NK-92 (cell line): ENCODE results near the gene CES1.
"Not testable (repeated sequence)": the region's sequence is repeated elsewhere in the genome, so short reads cannot be mapped to it uniquely, and the experiment has no call there.

ENCODE experiments used
- DNase-seq: peaks from one replicate; lab custom pipeline; 2025; ENCODE audit not compliant: unreplicated experiment; lab: John Stamatoyannopoulos, UW

Gene CES1

GRCh38 chr16:55832773-55833691 is at the start of gene CES1:
CES1 (minus strand) TSS chr16:55833096; CDS start chr16:55833055, 41 bp downstream.
- no peak for DNase-seq

DNA sequence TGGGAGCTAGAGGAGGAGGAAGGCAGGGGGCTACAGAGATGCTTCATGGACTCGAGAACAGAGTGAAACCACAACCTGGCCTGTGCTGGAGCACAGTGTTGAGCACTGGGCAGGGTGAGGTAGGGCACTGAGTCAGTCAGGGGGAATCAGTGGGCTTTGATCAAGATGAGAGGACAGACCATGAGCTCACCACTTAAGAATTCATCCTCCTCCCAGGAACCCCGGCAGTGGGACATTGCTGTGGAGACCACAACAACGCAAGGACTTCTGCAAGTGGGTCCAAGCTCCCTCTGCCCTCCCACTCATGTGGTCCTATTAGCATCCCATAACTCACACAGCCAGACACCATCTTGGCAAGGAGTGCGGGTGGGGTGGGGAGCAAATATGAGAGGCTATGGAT is 44.0 kb upstream of the CES1 start:
- no peak for DNase-seq

DNA sequence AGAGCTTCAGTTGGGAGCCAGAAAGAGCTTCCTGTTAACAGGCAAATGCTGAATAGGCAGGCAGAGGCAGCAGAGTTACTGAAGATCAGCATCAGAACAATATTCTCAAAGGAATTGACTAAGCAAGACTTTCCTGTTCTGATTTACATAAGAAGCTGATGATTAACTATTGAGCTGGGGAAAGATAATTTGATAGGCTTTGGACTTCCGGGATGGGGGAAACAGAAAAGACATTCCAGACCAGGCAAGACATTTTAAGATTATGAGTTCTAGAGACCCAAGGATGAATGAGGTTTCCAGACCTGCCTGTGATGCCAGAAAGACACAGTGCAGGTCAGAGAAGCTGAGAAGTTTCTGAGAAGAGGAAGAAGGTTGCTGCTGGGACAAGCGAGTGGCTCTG is 42.4 kb upstream of the CES1 start, which contains the start of gene CES5A:
CES5A (minus strand) TSS at position 101 of the 400 bp plus-strand sequence. CDS start 152 bp downstream, outside the sequence.
- no peak for DNase-seq

- DNase-seq = no peak
These were observed 40.2 kb upstream of the CES1 start for GRCh38 chr16:55873122-55873521.

DNA sequence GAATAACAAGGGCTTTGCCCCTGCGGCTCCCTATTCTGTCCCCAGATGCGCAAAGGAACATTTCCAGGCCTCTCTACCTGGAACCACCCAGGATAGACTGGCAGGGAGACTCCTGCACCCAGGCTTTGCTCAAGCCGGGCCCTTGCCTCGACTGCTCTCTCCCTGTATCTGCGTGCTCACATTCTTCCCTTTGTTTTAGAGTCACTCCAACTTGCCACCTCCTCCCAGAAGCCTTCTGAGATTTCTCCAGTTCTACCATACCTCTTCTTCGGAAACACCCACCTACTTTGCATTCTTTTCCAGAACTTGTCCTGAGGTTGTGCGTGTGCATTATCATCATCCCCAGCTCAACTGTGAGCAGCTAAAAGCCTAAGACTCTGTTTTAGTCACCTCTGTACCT is 39.2 kb upstream of the CES1 start:
- DNase-seq = no peak

GRCh38 chr16:55871411-55872038 is 38.6 kb upstream of the CES1 start:
- no peak for DNase-seq

GRCh38 chr16:55868980-55869379 is 36.1 kb upstream of the CES1 start:
- DNase-seq = no peak

- DNase-seq = no peak
These were observed 35.2 kb upstream of the CES1 start for GRCh38 chr16:55868137-55868536.

DNA sequence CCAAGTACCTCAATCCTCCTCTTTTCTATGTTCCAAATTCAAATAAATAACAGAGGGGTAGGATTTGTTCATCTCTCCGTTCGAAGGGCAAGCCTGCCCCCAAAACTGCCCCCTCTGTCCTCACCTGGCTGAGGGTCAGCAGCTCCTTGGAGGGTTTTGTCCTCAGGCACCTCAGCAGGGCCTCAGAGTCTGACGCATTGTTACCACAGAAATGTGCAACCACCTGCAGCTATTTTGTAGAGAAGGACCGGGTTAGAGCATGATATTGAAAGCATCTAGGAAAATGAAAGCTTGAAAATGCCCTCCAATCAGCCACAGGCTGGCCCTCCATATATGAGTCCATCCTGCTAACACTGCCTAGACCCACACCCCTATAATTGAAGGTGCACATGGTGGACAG is 28.4 kb upstream of the CES1 start:
- no peak for DNase-seq

DNA sequence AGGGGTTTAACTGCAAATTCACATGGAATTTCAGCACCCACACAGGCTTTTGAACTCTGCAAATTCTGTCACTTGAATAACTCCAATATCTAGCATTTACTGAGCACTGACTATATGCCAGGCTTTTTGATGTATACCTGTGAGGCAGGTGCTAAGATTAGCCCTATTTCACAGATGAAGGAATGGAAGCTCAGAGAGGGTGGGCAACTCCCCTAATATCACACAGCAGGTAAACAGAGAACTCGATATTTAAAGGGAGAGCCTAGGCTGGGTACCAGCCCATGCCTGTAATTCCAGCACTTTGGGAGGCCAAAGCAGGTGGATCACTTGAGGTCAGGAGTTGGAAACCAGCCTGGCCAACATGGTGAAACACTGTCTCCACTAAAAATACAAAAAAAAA is 24.8 kb upstream of the CES1 start:
- DNase-seq = not testable (repeated sequence)

DNA sequence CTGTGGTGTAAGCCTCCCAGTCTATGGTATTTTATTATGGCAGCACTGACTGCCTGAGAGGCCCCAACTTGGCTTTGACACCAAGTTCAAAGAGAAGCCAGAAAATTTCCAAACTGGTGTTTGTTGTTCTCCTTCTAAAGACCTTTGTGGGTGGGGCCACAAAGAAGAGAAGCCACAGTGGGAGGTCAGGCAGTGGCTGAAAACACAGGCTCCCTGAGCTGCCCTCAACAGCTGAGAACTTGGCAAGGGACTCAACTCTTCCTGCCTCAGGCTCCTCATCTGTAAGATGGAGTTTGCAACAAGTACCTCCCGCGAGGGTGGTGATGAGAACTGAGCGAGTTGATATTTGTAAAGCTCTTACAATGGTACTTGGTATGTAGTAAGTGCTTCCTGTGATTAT is 24.1 kb upstream of the CES1 start:
- DNase-seq = no peak

GRCh38 chr16:55853114-55853513 is 20.2 kb upstream of the CES1 start:
- DNase-seq = no peak

GRCh38 chr16:55849536-55849935 is 16.6 kb upstream of the CES1 start:
- DNase-seq = no peak

DNA sequence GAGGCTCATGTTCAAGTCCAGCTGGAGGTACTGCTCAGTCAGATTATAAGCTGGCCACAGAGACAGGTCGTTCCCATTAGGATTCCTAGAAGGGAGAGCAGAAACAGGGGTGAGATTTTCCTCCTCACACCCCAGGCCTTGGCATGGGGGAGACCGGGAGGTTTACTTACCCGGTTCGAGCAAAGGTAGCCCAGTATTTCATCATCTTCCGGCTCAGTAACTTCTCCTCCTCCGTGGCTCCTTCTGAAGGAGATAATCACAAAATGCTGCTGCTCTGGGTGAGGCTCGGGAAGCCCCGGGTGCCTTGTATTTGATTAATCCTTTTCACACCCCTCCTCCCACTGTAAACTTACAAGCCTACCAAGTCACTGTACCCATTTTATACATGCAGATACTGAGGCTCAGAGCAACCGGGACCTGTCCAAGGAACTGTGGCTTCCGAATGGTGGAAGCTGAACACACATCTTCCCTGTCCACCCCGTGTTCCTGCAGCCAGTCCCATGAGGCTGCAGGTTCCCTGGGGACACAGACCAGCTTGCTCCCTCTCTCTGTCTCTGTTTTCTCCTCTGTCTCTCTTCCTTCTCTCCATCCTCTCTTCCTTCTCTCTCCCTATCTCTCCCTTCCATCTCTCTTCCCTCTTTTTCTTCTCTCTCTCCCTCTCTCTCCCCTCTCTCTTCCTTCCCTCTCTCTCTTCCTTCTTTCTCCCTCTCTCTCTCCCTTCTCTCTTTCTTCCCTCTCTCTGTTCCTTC is 13.9 kb upstream of the CES1 start:
- no peak for DNase-seq

GRCh38 chr16:55843105-55843395 is 10.2 kb upstream of the CES1 start:
- no peak for DNase-seq

DNA sequence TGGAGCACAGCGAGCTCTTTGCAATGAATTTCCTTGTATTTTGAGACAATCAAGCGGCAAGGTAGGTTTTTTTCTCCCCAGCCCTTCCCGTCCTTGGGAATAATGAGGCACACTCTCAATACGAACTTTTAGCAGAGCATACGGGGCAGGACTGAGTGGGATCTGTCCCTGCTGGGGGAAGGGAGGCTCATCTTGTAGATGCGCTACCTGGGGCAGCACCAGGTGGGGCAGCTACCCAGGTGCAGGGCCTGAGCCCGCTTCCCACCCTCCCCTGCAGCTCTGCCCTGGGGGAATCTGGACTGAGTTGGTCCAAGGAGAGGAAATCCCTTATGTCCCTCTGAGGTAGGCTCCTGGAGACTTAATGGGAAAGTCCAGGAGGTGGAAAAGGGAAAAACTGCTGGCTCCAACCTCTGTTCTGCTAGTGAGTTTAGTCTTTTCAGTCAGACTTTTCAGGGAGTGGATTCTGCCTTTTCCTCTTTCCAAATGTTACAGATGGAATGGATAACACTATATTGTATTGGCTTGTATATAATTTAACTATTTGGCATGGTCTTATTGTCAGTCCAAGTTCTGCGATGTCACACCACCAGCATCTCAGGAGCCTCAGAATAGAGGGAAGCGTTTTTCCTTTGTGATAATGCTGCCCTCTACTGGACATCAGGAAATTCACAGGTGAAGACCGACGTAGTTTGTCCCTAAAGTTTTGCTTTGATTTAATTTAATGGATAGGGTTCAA is 9.6 kb upstream of the CES1 start:
- no peak for DNase-seq

GRCh38 chr16:55839115-55839514 is 6.2 kb upstream of the CES1 start:
- no peak for DNase-seq

GRCh38 chr16:55836158-55836611 is 3.3 kb upstream of the CES1 start:
- no peak for DNase-seq

GRCh38 chr16:55835581-55835980 is 2.7 kb upstream of the CES1 start:
- DNase-seq = no peak

DNA sequence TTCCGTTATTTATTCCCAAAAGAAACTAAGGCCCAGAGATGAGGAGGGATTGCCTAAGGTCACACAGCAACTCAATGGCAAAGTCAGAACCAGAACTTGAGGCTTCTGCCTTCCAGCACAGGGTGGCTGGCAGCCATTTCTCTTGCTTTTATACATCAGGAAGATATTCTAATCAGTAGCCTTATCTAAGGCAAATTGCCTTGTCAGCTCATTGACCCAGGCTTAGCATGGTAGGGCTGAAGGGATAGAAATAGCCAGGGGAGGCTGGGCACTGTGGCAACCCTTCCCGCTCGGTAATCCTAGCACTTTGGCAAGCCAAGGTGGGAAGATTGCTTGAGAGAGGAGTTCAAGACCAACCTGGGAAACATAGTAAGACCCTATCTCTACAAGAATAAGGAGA is 2.3 kb upstream of the CES1 start:
- DNase-seq = not testable (repeated sequence)

- no peak for DNase-seq
These were observed 1.2 kb upstream of the CES1 start for GRCh38 chr16:55834049-55834448.
